ENCODE data around the gene ZNF821. TPM values are rescaled to one million over a fixed set of nuclear protein-coding genes. Genes with fewer than 3 reads are reported as not detected.

The ZNF821 gene
- total and polyA plus RNA-seq, 10 of the 15 experiments (the other 5 are each of a cell fraction or from before 2014, with no cell fraction given): 0.82 to 9.9 (median 6.8) TPM

DNA sequence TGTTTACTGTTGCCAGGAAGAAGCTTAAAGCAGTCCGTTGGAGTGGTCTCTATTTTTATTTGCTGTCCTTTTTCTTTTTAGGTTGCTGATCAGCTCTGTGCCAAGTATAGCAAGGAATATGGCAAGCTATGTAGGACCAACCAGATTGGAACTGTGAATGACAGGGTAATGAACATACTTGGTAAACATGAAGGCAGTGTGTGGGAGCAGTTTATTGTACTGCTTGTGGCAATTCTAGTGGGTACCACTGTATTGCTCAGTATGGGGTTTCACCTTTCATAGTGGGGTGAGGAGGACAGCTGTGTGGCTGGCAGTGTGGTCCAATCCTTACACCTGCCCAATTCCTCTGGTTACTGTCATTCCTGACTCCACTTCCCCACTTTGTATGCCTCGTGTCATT, 36.7 kb upstream of the ZNF821 start:
- TF ChIP-seq JUNB (IDR thresholded peaks at IDR 0.05) (no peak), TBL1XR1 (IDR thresholded peaks at IDR 0.05; ENCODE audit: low read depth, low read length) (no peak), TAF1 (IDR thresholded peaks at IDR 0.05; ENCODE audit: borderline replicate concordance, low read depth, low read length) (no peak), TCF12 (IDR thresholded peaks at IDR 0.05; ENCODE audit: low read depth, low read length) (no peak), STAT1 (conservative IDR thresholded peaks at IDR 0.05) (no peak), RAD51 (IDR thresholded peaks at IDR 0.05) (no peak), EGR1 (IDR thresholded peaks at IDR 0.05; ENCODE audit: borderline replicate concordance in 1 of 2, low read depth in 2 of 2, low read length in 2 of 2) (no peak), EED (IDR thresholded peaks at IDR 0.05; ENCODE audit: low read depth) (no peak), CHD4 (IDR thresholded peaks at IDR 0.05) (no peak), SRF (IDR thresholded peaks at IDR 0.05; ENCODE audit: low read depth in 2 of 2, low read length in 2 of 2) (no peak), ZNF24 (IDR thresholded peaks at IDR 0.05) (no peak), SMARCA5 (IDR thresholded peaks at IDR 0.05) (no peak), DPF2 (IDR thresholded peaks at IDR 0.05) (no peak), RB1 (IDR thresholded peaks at IDR 0.05; ENCODE audit: borderline replicate concordance) (no peak), GATAD2B (conservative IDR thresholded peaks at IDR 0.05; ENCODE audit: low read depth) (no peak), ZNF622 (IDR thresholded peaks at IDR 0.05) (no peak), TCF3 (IDR thresholded peaks at IDR 0.05; ENCODE audit: borderline replicate concordance, insufficient read depth, low read depth, low read length) (no peak)
- TF ChIP-seq, protein P1, sequence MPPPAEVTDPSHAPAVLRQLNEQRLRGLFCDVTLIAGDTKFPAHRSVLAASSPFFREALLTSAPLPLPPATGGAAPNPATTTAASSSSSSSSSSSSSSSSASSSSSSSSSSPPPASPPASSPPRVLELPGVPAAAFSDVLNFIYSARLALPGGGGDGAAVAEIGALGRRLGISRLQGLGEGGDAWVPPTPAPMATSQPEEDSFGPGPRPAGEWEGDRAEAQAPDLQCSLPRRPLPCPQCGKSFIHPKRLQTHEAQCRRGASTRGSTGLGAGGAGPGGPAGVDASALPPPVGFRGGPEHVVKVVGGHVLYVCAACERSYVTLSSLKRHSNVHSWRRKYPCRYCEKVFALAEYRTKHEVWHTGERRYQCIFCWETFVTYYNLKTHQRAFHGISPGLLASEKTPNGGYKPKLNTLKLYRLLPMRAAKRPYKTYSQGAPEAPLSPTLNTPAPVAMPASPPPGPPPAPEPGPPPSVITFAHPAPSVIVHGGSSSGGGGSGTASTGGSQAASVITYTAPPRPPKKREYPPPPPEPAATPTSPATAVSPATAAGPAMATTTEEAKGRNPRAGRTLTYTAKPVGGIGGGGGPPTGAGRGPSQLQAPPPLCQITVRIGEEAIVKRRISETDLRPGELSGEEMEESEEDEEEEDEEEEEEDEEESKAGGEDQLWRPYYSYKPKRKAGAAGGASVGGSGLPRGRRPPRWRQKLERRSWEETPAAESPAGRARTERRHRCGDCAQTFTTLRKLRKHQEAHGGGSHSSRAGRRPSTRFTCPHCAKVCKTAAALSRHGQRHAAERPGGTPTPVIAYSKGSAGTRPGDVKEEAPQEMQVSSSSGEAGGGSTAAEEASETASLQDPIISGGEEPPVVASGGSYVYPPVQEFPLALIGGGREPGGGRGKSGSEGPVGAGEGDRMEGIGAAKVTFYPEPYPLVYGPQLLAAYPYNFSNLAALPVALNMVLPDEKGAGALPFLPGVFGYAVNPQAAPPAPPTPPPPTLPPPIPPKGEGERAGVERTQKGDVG (CRISPR knock-in tag; IDR thresholded peaks at IDR 0.05): no peak
- Histone ChIP-seq H3K4me1 (ENCODE audit: control insufficient read depth, insufficient read depth, low read length) (peaks cover 14% of the 10 kb centered on the region), H3K9me3 (replicated peaks; ENCODE audit: control insufficient read depth, insufficient read depth, low read length) (no peaks in the 10 kb centered on the region; the same call in 2 of the 3 replicates), H4K20me1 (ENCODE audit: control insufficient read depth, insufficient read depth) (no peaks in the 10 kb centered on the region; the same call in 1 of the 2 replicates), H3K36me3 (ENCODE audit: control insufficient read depth in 2 of 2, insufficient read depth in 2 of 2, low read length in 1 of 2) (peaks cover 36 to 66% of the 10 kb centered on the region in 2 experiments), H3K79me2 (ENCODE audit: control insufficient read depth, insufficient read depth, low read length) (peaks cover 21% of the 10 kb centered on the region), H3K27me3 (replicated peaks in 1 of 2; ENCODE audit: control insufficient read depth in 2 of 2, insufficient read depth in 2 of 2, low read length in 1 of 2) (no peaks in the 10 kb centered on the region), H3K27ac (ENCODE audit: control insufficient read depth, insufficient read depth) (no peak overlapping the region), H3K4me3 (no peak overlapping the region), H2AFZ (ENCODE audit: control insufficient read depth, low read depth, low read length) (no peak overlapping the region), H3K9ac (ENCODE audit: control insufficient read depth, insufficient read depth, low read length) (no peak overlapping the region), H3K4me2 (ENCODE audit: control insufficient read depth, insufficient read depth) (no peak overlapping the region)
- WGBS (ENCODE audit: insufficient coverage, insufficient replicate concordance, low lambda C conversion rate, missing lambda C conversion rate): 54% methylated on average over 2 of the region's 2 CpGs
- ChIA-PET POLR2A (interaction anchor here (0.6 kb wide), 1 partner anchor 21 kb away, joined by 4 read pairs; no protein-coding TSS in a partner anchor), CTCF (interaction anchor here (0.6 to 1.1 kb wide), 3 partner anchors 38 to 153 kb away, joined by 3 to 4 read pairs (median 3); no protein-coding TSS in a partner anchor), SMC1A (ENCODE audit: uncharacterized antibody, unreplicated experiment) (interaction anchor here (1.1 kb wide), 1 partner anchor 18 kb away, joined by 3 read pairs; no protein-coding TSS in a partner anchor), RAD21 (ENCODE audit: unreplicated experiment) (interaction anchor here (1.5 kb wide), 1 partner anchor 41 kb away, joined by 3 read pairs; no protein-coding TSS in a partner anchor)
- no TSS peak for BruUV-seq (replicated peaks)
- FAIRE-seq (no peak), DNase-seq (ENCODE audit: low read depth, low spot score) (no peak), ATAC-seq (no peak)
- intact Hi-C loops (cut with micrococcal nuclease; ENCODE audit: unreplicated experiment): no loop called here
- in situ Hi-C loops (cut with MboI): no loop called here

All from GM12878 (cell line).